ENCODE measurements around the gene NT5C3B. TPM values are rescaled to one million over a fixed set of nuclear protein-coding genes. Genes with fewer than 3 reads are reported as not detected.

Gene NT5C3B
- total RNA-seq, 1 donor from 2014 or later, result 40.8 TPM

GRCh38 chr17:41813699-41814124 lies 22.3 kb downstream of the NT5C3B start:
- DNase-seq (ENCODE audit: low spot score), result no peak
- Mint-ChIP-seq H3K9me3 (no peaks in the 10 kb centered on the region), H3K4me3 (peak overlapping the region; percentile 66), H3K27ac (no peak overlapping the region), H3K36me3 (ENCODE audit: low read depth) (peaks cover 1% of the 10 kb centered on the region), H3K27me3 (ENCODE audit: insufficient read depth) (peaks cover 23% of the 10 kb centered on the region), H3K4me1 (ENCODE audit: low read depth) (peaks cover 14% of the 10 kb centered on the region)
- intact Hi-C loops (cut with micrococcal nuclease), result loop anchor here (2.0 to 10.0 kb wide), 2 partner anchors 27 to 51 kb away; partner anchors contain the start of genes JUP and KLHL11

- DNase-seq (ENCODE audit: low spot score), result no peak
- Mint-ChIP-seq H3K27me3 (ENCODE audit: insufficient read depth) (peaks cover 28% of the 10 kb centered on the region), H3K36me3 (ENCODE audit: low read depth) (peaks cover 1% of the 10 kb centered on the region), H3K4me3 (peak overlapping the region; percentile 66), H3K9me3 (no peaks in the 10 kb centered on the region), H3K4me1 (ENCODE audit: low read depth) (peaks cover 14% of the 10 kb centered on the region), H3K27ac (peak overlapping the region; percentile 40)
- intact Hi-C loops (cut with micrococcal nuclease), result loop anchor here (2.0 to 10.0 kb wide), 2 partner anchors 26 to 52 kb away; partner anchors contain the start of genes JUP and KLHL11
These were observed 22.8 kb downstream of the NT5C3B start for GRCh38 chr17:41813152-41813680.

GRCh38 chr17:41812381-41813151 lies 23.5 kb downstream of the NT5C3B start, which contains the start of gene FKBP10:
TSS of gene FKBP10 (plus strand) at chr17:41813004. CDS start at chr17:41813035, 31 bp downstream.
- intact Hi-C loops (cut with micrococcal nuclease), result loop anchor here (2.0 to 10.0 kb wide), 2 partner anchors 26 to 52 kb away; partner anchors contain the start of genes JUP and KLHL11
- H3K4me3 Mint-ChIP-seq, result peak within 1 kb of the TSS; percentile 90
- H3K9me3 Mint-ChIP-seq, result no peaks in the 10 kb centered on the region
- H3K27me3 Mint-ChIP-seq (ENCODE audit: insufficient read depth), result peaks cover 30% of the 10 kb centered on the region
- H3K27ac Mint-ChIP-seq, result peak within 1 kb of the TSS; percentile 86
- peaks cover 14% of the 10 kb centered on the region for H3K4me1 Mint-ChIP-seq (ENCODE audit: low read depth)
- peaks cover 1% of the 10 kb centered on the region for H3K36me3 Mint-ChIP-seq (ENCODE audit: low read depth)
- peak; percentile 8 for DNase-seq (ENCODE audit: low spot score)

GRCh38 chr17:41811549-41812380 lies 24.3 kb downstream of the NT5C3B start, which contains the start of gene P3H4:
TSS of gene P3H4 (minus strand) at chr17:41811949. CDS start at chr17:41811915, 34 bp downstream.
- peak within 1 kb of the TSS; percentile 90 for H3K4me3 Mint-ChIP-seq
- peak; percentile 70 for DNase-seq (ENCODE audit: low spot score)
- intact Hi-C loops (cut with micrococcal nuclease), result loop anchor here (2.0 to 10.0 kb wide), 2 partner anchors 25 to 53 kb away; partner anchors contain the start of genes JUP and KLHL11
- H3K9me3 Mint-ChIP-seq, result no peaks in the 10 kb centered on the region
- H3K36me3 Mint-ChIP-seq (ENCODE audit: low read depth), result peaks cover 1% of the 10 kb centered on the region
- peak within 1 kb of the TSS; percentile 86 for H3K27ac Mint-ChIP-seq
- peaks cover 30% of the 10 kb centered on the region for H3K27me3 Mint-ChIP-seq (ENCODE audit: insufficient read depth)
- H3K4me1 Mint-ChIP-seq (ENCODE audit: low read depth), result peaks cover 14% of the 10 kb centered on the region

- intact Hi-C loops (cut with micrococcal nuclease), result loop anchor here (10.0 kb wide), 1 partner anchor 54 kb away; the partner anchor contains the start of gene KLHL11
- H3K36me3 Mint-ChIP-seq (ENCODE audit: low read depth), result peaks cover 1% of the 10 kb centered on the region
These were observed 25.1 kb downstream of the NT5C3B start for GRCh38 chr17:41810659-41811548.

GRCh38 chr17:41806685-41807445 lies 29.2 kb downstream of the NT5C3B start:
- H3K9me3 Mint-ChIP-seq, result no peaks in the 10 kb centered on the region
- H3K4me1 Mint-ChIP-seq (ENCODE audit: low read depth), result peaks cover 8% of the 10 kb centered on the region

More at GRCh38 chr17:41810659-41811548, 25.1 kb downstream of the NT5C3B start:
- H3K4me1 Mint-ChIP-seq (ENCODE audit: low read depth), result peaks cover 14% of the 10 kb centered on the region
- no peaks in the 10 kb centered on the region for H3K9me3 Mint-ChIP-seq
- peaks cover 30% of the 10 kb centered on the region for H3K27me3 Mint-ChIP-seq (ENCODE audit: insufficient read depth)
- no peak for DNase-seq (ENCODE audit: low spot score)
- H3K4me3 Mint-ChIP-seq, result peak overlapping the region; percentile 70
- H3K27ac Mint-ChIP-seq, result no peak overlapping the region

GRCh38 chr17:41803049-41804020 lies 32.7 kb downstream of the NT5C3B start:
- Mint-ChIP-seq H3K9me3 (no peaks in the 10 kb centered on the region), H3K4me1 (ENCODE audit: low read depth) (no peaks in the 10 kb centered on the region), H3K36me3 (ENCODE audit: low read depth) (no peaks in the 10 kb centered on the region), H3K4me3 (no peak overlapping the region), H3K27me3 (ENCODE audit: insufficient read depth) (peaks cover 3% of the 10 kb centered on the region), H3K27ac (no peak overlapping the region)
- no peak for DNase-seq (ENCODE audit: low spot score)
- intact Hi-C loops (cut with micrococcal nuclease), result no loop called here

More at GRCh38 chr17:41806685-41807445, 29.2 kb downstream of the NT5C3B start:
- intact Hi-C loops (cut with micrococcal nuclease), result no loop called here
- Mint-ChIP-seq H3K36me3 (ENCODE audit: low read depth) (peaks cover 1% of the 10 kb centered on the region), H3K4me3 (no peak overlapping the region), H3K27me3 (ENCODE audit: insufficient read depth) (peaks cover 18% of the 10 kb centered on the region), H3K27ac (no peak overlapping the region)
- DNase-seq (ENCODE audit: low spot score), result no peak

GRCh38 chr17:41801374-41802271 lies 34.4 kb downstream of the NT5C3B start:
- intact Hi-C loops (cut with micrococcal nuclease), result loop anchor here (1.0 kb wide), 1 partner anchor 63 kb away; no protein-coding TSS in a partner anchor
- no peaks in the 10 kb centered on the region for H3K9me3 Mint-ChIP-seq
- no peak overlapping the region for H3K4me3 Mint-ChIP-seq
- no peaks in the 10 kb centered on the region for H3K4me1 Mint-ChIP-seq (ENCODE audit: low read depth)
- peaks cover 1% of the 10 kb centered on the region for H3K27me3 Mint-ChIP-seq (ENCODE audit: insufficient read depth)
- no peaks in the 10 kb centered on the region for H3K36me3 Mint-ChIP-seq (ENCODE audit: low read depth)
- DNase-seq (ENCODE audit: low spot score), result peak; percentile 50
- H3K27ac Mint-ChIP-seq, result no peak overlapping the region

- intact Hi-C loops (cut with micrococcal nuclease), result loop anchor here (1.0 kb wide), 1 partner anchor 62 kb away; no protein-coding TSS in a partner anchor
- Mint-ChIP-seq H3K27me3 (ENCODE audit: insufficient read depth) (peaks cover 5% of the 10 kb centered on the region), H3K4me3 (no peak overlapping the region), H3K4me1 (ENCODE audit: low read depth) (no peaks in the 10 kb centered on the region), H3K9me3 (no peaks in the 10 kb centered on the region), H3K27ac (no peak overlapping the region), H3K36me3 (ENCODE audit: low read depth) (no peaks in the 10 kb centered on the region)
- DNase-seq (ENCODE audit: low spot score), result no peak
These were observed 35.2 kb downstream of the NT5C3B start for GRCh38 chr17:41800601-41801373.
